Hepatocyte (in vitro differentiated cells): Measurements from ENCODE around the gene SAGE1.
"Not testable (repeated sequence)": the region's sequence is repeated elsewhere in the genome, so short reads cannot be mapped to it uniquely, and the experiment has no call there.

Experiments used
- CTCF ChIP-seq: fragments of 200-600 bp; sonication (generic); IDR thresholded peaks from 2 replicates; pipeline ENCODE4 v1.5.1; 2016; ENCODE audit warnings: antibody characterized with exemption, mild to moderate bottlenecking; ENCODE audit not compliant: poor library complexity
- EZH2 ChIP-seq: fragments of 200-600 bp; sonication (generic); IDR thresholded peaks from 2 replicates; pipeline ENCODE4 v1.6.1; 2016; ENCODE audit warnings: antibody characterized with exemption, mild to moderate bottlenecking, borderline replicate concordance
- EZH2phosphoT487 ChIP-seq: fragments of 200-600 bp; sonication (generic); IDR thresholded peaks from one replicate; pipeline ENCODE4 v1.6.1; 2018; ENCODE audit warnings: antibody characterized with exemption, mild to moderate bottlenecking, low read depth, moderate library complexity; ENCODE audit not compliant: unreplicated experiment, severe bottlenecking

- TF ChIP-seq CTCF, EZH2phosphoT487, EZH2: not testable (repeated sequence)
Observed at GRCh38 chrX:135888230-135888629, 5.3 kb upstream of the SAGE1 start.
